22Rv1 (cell line): Measurements from ENCODE around the gene RAC3.

Experiments used
- ZFX ChIP-seq: fragments of 450-650 bp; IDR thresholded peaks from 2 replicates; pipeline ENCODE4 v1.6.1; 2017; ENCODE audit warnings: antibody characterized with exemption, borderline replicate concordance
- TF ChIP-seq, protein P1 (sequence below): fragments of 450-650 bp; IDR thresholded peaks from 2 replicates; pipeline ENCODE4 v1.5.1; 2017; ENCODE audit warnings: mild to moderate bottlenecking

DNA sequence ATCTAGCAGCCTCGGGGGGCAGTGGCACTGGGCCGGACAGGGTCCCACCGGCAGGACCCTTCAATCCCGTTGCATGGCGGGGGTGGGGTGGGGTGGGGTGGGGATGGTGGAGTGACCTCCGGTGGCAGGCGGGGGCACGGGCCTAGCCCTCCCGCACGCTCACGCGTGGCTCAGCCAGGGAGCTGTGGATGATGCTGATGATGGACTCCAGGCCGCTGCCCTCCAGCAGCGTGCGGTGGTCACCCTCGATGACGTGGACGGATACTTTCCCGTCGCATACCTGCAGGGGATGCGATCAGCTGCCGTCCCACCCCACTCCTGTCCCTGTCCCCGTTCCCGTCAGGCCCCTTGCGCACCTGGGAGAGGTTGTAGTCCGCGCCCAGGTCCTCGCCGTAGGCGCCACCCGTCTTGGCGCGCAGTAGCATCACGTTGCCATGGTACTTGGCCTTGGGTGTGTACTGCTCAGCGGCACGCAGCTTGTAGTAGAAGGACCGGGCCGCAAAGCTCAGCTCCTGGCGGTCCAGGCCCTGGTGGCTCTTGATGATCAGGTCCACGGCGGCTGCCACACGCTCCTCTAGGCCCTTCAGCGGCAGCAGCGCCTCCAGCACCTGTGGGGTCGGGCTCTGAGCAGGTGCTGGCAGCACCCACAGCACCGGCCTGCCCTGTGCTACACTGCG, 47.7 kb downstream of the RAC3 start:
- TF ChIP-seq, protein P1, sequence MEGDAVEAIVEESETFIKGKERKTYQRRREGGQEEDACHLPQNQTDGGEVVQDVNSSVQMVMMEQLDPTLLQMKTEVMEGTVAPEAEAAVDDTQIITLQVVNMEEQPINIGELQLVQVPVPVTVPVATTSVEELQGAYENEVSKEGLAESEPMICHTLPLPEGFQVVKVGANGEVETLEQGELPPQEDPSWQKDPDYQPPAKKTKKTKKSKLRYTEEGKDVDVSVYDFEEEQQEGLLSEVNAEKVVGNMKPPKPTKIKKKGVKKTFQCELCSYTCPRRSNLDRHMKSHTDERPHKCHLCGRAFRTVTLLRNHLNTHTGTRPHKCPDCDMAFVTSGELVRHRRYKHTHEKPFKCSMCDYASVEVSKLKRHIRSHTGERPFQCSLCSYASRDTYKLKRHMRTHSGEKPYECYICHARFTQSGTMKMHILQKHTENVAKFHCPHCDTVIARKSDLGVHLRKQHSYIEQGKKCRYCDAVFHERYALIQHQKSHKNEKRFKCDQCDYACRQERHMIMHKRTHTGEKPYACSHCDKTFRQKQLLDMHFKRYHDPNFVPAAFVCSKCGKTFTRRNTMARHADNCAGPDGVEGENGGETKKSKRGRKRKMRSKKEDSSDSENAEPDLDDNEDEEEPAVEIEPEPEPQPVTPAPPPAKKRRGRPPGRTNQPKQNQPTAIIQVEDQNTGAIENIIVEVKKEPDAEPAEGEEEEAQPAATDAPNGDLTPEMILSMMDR: no peak
- no peak for TF ChIP-seq ZFX
